Right renal cortex interstitium (tissue), 3 donors: Measurements from ENCODE around the gene ENPP6. TPM values are rescaled to one million over a fixed set of nuclear protein-coding genes. Genes with fewer than 3 reads are reported as not detected.
"Not testable (repeated sequence)": the region's sequence is repeated elsewhere in the genome, so short reads cannot be mapped to it uniquely, and the experiment has no call there.

Experiments used
- DNase-seq, 3 donors: peaks; one replicate each; pipeline ENCODE4 v3.0.0-alpha.2; 2013; ENCODE audit warnings: low read depth in 3 of 3, low spot score in 2 of 3
- polyA plus RNA-seq, 3 donors: library from polyadenylated mRNA; unstranded; fragments of 120-200 nt; gene quantifications; one replicate each; pipeline ENCODE4 v1.2.1, GENCODE V29; 2013; ENCODE audit not compliant: insufficient read length in 3 of 3

The ENPP6 gene
- polyA plus RNA-seq, 3 donors, result 5.4 to 10.1 (median 7.8) TPM

DNA sequence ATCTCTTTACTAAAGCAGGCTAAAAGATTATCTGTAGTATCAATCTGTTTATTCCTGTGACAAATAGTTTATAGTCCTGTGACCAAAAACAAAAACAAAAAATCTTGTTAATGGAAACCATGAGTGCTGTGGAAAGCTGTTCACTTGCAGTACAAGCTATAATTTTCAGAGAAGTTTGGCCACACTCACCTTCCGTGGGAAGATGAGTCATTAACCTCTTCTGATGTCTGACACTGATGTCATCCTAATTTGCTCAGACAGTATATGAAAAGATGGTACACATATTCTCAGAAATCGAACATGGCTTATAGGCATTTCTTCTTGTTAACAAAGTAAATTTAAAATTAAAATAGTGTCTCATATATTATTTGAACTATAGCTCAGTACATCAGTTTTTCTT lies 19.9 kb upstream of the ENPP6 start:
- no peak for DNase-seq

DNA sequence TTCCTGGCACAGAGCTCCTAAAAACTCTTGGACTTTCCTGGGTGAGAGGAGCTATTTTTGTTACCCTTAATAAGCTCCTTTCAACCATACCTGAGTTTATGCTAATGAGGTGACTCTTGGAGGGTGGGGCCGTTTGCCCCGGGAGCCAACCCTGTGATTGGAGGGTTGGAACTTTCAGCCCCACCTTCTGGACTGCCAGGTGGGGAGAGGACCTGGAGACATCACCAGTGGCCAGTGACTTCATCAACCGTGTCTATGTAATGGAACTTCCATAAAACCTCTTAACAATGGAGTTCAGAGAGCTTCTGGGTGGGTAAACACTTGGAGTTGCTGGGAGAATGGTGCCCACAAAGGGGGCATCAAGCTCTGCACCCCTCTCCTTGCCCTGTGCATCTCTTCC lies 17.9 kb upstream of the ENPP6 start:
- no peak for DNase-seq

DNA sequence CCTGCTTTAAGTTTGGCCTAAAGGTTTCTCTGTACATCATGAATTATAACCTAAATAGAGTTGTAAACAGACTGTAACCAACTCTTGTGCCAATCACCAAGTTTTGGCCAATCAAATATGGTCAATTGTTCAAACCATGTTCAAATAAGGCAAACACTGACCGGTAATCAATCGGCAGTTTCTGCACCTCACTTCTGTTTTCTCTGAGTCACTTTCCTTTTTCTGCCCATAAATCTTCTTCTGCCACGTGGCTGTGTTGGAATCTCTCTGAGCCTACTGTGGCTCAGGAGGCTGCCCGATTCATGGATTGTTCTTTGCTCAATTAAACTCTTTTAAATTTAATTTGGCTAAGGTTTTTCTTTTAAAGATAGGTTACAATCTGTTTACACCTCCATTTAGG lies 16.5 kb upstream of the ENPP6 start:
- no peak for DNase-seq

DNA sequence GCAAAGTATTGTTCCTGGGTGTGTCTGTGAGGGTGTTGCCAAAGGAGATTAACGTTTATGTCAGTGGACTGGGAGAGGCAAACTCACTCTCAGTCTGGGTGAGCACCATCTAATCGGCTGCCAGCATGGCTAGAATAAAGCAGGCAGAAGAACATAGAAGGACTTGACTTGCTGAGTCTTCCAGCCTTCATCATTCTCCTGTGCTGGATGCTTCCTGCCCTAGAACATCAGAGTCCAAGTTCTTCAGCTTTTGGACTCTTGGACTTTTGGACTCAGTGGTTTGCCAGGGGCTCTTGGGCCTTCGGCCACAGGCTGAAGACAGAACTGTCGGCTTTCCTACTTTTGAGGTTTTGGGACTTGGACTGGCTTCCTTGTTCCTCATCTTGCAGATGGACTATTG lies 15.3 kb upstream of the ENPP6 start:
- no peak for DNase-seq

- DNase-seq, result no peak
These were observed 14.5 kb upstream of the ENPP6 start for GRCh38 chr4:184232202-184232601.

- no peak for DNase-seq
These were observed 13.9 kb upstream of the ENPP6 start for GRCh38 chr4:184231573-184231972.

GRCh38 chr4:184228056-184228705 lies 10.5 kb upstream of the ENPP6 start:
- no peak for DNase-seq

DNA sequence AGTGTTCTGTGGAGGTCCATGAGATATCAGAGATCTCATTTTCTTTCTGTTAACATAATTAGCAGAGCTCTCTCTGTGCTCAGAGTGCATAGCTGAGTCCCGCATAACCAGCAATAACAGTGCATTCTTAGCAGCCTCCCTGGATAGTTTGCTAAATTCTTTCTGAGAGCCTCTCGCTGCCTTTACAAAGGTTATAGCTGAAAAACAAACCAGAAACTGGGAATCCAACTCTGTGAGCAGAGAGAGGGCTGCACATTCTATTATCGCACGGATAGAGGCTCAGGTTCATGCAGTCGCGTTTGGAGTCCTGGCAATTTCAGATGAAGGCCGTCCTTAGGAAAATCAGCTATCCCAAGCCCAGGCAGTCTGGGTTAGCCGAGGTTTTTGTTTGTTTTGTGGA lies 1.2 kb downstream of the ENPP6 start:
- no peak for DNase-seq

- no peak for DNase-seq
These were observed 1.9 kb downstream of the ENPP6 start for GRCh38 chr4:184215709-184216328.

- no peak for DNase-seq
These were observed 2.7 kb downstream of the ENPP6 start for GRCh38 chr4:184214931-184215330.

DNA sequence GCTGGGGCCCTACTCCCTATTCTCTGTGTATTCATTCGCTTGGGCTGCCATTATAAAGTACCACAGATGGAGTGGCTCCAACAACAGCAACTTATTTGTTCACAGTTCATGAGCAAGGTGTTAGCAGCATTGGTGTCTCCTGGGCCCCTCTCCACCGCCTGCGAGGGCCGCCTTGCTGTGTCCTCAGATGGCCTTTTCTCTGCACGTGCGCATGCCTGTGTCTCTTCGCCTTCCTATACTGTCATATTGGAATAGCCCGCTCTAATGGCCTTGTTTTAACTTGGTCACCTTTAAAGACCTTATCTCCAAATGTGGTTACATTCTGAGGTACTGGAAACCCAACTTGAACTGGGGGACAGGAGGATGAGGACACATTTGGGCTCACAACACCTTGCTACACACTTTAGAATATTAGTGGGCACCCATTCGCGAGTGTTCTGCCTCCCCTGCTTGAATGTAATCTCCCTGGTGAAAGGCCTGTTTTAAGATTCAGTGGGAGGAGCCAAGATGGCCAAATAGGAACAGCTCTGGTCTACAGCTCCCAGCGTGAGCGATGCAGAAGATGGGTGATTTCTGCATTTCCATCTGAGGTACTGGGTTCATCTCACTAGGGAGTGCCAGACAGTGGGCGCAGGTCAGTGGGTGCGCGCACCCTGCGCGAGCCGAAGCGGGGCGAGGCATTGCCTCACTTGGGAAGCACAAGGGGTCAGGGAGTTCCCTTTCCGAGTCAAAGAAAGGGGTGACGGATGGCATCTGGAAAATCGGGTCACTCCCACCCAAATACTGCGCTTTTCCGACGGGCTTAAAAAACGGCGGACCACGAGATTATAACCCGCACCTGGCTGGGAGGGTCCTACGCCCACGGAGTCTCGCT lies 9.7 kb downstream of the ENPP6 start:
- DNase-seq, result not testable (repeated sequence)

DNA sequence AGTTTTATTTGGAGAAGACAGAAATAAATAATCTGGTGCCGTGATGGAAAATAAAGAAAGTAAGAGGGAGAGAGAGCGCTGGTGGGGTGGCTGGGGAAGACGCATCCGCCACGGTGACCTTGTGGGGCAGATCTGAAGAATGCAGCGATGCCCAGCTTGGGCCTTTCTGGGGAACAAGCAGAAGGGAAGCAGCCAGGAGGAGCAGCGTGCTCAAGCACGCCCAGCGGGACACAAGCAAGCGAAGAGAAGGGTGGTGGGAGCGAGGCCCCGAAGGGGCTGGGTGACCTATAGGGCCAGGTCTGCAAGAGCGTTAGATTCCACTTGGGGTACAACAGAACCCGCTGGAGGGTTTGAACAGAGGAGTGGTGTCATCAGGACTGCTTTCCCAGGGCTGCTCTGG lies 12.4 kb downstream of the ENPP6 start:
- no peak for DNase-seq

DNA sequence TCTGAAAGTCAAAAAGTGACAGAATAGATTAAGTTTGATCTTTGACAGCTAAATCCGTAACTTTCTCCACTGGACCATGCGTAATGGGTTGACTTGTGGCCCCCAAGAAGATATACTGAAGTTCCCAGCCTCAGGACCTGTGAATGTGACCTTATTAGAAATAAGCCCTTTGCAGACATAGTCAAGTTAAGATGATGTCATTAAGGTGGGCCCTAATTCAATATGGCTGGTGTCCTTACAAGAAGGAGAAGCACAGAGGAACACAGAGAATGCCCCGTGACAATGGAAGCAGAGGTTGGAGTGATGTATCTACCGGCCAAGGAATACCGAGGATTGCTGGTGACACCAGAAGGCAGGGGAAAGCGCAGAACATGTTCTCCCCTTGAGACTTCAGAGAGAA lies 14.4 kb downstream of the ENPP6 start:
- no peak for DNase-seq

DNA sequence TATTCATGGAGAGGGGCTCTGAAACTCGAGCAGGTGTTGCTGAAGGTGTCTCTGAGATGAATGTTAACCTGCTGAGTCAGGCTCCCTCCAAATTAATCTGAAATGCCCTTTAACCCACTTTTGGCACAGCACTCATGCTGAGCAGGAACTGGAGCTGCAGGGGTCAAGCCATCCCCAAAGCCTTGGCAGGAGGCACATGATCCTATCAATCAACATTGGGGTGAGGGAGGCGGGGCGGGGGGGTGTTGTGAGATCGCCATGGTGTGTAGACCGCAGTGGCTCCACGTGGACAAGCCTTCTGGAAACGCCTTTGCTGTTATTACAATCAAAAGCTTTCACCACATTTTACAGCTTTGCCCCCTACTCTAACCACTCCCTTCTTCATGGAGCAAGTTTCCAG lies 16.5 kb downstream of the ENPP6 start:
- no peak for DNase-seq

DNA sequence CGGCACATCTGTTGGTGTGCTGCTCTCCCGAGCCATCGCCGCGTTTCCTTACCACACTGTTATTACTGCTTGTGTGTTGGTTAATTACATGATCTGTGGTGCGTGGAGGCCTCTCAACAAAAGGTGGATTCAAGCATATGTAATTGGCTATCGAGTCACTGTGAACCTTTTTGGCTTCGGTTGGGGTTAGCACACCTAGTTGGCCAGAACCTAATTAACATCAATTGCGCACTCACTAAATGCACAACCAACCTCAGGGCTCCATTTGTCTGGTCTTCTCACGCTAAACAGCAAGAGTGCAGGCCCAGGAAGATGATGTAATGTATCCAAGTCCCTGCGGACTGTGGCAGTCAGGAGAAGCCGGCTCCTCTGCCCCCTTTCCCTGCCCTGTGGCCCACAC lies 17.4 kb downstream of the ENPP6 start:
- no peak for DNase-seq

GRCh38 chr4:184199780-184200179 lies 17.9 kb downstream of the ENPP6 start:
- DNase-seq, result no peak

DNA sequence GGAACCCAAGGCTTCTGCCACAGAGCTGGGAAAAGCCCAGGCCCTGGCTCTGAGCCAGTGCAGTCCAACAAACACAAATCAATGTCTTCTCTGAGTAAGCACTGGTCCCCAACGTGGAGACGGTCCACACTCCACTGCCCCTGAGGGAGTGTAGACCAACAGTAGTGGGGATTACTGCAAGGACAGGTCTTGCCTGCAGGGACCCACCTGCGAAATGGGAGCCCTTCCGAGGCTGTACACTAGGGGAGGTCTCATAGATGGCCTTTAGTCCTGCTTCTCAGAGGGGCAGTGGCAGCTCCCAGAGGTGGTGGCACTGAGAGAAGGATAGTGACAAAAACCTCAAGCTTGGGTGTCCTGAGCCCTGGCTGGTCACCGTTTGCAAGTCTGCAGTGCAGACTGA lies 19.5 kb downstream of the ENPP6 start:
- DNase-seq, result no peak

DNA sequence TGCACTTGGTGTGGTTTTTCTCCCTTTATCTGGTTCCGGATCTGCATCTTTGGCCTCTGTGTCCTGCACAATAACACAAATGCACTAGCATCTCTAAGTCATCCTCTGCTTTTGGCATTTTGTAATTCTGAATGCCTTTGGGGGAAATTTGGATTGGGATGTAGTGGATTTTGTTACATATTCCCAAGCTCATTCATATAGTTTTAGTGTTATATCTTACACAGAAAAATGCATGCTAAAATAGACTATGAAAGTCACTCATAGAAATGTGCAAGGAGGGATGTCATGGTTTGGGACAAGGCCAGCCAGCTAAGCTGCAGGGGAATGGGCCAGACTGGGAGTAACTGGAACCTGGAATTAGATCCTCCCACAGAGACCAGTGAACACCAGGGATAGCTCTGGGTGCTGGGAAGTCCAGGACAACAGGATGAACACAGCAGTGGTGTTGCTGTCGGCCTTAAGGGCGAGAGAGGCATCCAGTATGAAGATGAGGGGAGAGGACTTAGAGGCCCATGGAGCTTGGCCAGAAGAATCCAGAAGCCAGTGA lies 20.1 kb downstream of the ENPP6 start:
- no peak for DNase-seq

- no peak for DNase-seq
These were observed 20.8 kb downstream of the ENPP6 start for GRCh38 chr4:184196730-184197385.

DNA sequence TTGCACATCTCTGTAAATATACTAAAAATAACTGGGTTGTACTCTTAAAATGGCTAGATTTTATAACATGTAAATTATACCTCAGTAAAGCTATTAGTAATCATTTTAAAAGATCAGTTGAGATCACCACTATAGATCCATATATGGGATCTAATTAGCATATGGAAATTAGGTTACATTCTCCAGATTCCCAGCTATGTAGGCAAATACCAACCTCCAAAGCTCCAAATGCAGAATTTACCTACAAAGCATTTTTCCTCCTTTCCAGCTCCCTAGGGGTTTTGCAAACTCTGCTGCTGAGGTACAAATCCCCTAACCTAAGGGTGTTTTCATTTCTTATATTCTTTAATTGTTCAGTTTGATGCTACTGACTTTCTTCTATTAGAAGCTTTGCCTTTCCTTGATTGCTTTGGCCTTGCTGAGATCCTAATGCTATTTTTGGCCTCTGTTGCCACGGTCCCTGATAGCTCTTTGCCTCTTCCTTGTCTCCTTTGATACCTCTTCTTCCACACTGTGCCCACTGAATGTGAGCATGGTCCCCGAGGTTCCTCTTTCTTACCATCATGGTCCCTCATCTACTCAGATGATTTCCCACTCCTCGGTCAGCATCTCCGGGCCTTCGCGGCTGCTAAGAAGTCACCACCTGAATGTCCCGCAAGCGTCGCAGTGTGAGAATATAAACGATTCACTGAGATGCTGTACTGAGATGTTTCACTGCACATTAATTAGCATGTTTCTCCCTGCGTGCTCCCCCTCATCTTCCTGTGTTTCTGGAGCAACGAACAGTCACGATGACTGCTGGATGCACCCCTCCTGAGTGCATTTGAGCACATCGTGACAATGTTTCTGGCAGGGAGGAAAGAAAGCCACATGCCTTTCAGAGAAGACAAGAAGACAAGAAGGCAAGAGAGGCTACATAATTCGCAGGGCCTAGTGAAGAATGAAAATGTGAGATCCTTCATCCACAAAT lies 23.8 kb downstream of the ENPP6 start:
- no peak for DNase-seq
